Stimulated activated CD8-positive, alpha-beta memory T cell treated with anti-CD3 and anti-CD28 coated beads, Interleukin-4, amount 100 ng/mL, for 48 hours (primary cell): Measurements from ENCODE around the gene FBXW4.
A peak's percentile ranks its signal among the peaks of the same experiment; 100 is the strongest.

ENCODE experiments used
- DNase-seq: peaks from one replicate; pipeline ENCODE4 v3.0.0-alpha.2; 2020

FBXW4 gene

DNA sequence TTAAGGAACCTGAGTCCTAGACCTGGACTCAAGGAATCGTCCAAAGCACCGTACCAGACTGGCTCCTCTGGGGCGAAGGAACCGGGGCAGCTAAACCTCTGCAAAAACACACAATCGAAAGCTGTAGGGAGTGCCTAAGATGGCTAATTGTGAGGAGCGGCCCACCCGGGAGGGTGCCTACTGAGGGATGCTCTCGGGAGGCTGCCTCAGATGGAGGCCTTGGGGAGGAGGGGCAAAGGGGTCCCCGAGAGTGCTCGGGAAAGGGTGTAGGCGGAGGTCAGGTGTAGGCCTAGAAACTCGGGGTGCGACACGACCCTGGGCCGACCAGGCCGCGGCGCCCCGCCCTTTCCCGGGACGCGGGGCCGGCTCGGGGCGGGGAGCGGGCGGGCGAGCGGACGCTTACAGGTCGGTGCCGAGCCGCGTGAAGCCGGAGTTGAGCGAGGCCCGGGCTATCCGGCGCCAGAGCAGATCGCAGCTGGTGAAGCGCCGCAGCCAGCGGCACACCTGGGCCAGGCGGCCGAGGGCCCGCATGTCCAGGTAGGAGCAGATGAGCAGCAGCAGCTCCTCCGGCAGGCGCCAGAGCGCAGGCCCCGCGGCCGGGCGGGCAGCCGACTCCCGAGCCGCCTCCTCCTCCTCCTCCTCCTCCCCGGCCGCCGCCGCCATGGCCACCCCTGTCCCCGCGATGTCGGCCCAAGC, 844 bp downstream of the FBXW4 start:
- DNase-seq: peak; percentile 76

DNA sequence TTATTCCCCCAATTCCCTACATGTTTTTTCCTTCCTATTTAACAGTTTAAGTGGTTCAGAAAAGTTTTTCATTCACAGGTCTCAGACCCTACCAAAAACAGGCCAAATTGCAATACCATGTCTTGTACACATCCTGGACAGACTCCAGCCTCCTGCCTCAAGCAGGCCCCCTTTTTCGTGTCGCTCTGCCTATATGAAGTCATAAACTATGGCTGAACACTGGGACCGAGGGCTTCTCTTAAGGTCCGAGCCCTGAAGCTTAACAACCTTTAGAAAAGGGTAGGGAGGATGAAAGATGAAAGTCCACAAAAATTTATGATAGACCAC, 1.4 kb downstream of the FBXW4 start:
- peak; percentile 38 for DNase-seq

DNA sequence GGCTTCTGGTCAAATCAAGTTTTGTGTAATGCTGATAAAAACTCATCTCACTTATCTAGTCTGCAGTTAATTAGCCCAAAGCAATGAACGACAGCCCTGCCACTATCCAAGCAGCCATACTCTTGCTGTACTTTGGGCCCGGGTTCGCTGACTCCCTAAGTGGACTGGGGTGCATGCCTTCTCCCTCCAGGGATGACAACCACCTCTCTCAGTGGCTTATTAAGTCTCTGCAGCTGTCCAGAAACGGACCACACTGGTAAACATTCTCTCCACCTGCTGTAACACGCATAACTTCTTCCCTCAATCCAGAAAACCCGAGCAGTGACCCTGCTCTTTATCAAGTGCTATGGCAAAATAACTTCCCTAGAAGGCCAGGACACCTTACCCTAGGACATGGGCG, 3.9 kb downstream of the FBXW4 start:
- DNase-seq: no peak

DNA sequence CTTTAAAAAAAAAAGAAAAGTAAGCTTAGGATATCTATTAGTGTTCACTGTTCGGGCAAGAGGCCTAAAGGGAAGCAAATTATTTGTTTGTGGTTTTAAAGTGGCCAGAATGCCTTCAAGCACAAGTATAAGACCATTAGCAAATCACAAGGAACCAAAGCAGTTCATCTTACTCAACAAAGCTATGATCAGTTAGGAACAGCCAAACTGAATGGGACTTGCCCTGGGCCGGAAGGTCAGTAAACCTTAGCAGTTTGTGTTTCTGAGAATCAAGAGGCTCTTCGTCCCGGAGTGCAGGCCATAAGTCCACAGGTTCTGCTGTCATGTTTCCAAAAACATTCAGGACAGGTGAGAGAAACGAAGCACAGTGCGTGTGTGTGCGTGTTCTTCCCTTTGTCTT, 4.5 kb downstream of the FBXW4 start:
- no peak for DNase-seq

DNA sequence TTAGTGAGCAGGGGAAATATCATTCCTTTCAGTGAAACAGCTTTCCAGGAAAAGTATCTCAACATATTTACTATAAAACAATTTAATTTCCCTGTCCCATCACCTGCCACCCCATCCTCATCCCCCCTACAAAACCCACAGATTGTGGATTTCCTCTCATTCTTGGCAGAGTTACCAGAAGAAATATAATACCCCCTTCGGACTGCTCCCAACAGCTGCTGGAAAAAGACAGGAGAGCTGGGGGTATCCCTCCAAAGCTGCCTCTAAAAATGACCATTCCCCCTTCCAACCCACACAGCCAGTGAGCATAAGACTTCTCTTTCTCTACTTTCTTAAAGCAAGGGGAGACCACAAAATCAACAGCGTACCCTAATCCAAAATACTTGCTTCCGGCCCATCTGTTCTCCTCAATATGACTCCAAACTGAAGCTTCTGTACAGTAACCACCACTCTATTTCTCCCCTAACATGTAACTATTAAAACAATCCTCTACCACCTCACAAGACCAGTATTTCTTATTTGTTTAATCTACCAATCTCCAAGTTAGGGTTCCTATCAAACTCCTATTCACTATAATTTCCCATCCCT, 7.8 kb downstream of the FBXW4 start:
- DNase-seq: no peak

DNA sequence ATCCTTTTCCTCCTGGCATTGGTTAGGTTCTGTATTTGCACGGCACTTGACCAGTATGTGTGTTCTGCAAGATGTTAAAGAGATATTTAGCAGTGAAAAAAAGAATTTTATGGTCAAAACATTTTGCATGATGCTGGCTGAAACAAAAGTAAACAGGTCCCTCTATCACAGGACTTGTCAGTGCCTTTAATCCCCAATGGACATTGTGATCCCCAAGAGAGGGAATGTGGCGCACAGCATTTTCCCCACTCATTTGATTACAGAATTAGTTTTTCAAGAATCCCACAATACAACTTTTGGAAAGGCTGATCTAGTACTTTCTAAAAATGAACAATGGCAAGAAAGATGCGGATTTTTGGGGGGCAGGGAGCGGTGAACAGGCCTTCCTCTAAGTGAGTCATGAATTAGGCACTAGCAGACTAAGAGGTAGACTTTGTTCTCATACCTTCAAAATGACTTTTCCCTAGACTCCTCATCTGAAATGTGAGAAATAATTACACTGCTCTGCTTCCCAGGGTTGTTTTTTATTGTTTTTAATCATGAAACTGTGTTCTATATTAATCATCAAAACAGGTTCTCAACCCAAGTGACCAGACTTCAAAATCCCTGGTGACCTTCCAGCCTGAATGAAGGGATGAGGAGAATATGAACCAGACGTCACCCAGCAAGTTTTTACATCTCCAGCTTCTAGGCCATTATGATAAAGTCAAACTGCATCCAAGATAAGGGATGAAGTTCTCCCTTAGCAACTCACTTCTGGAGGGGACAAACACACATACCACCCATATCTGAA, 8.6 kb downstream of the FBXW4 start:
- no peak for DNase-seq

DNA sequence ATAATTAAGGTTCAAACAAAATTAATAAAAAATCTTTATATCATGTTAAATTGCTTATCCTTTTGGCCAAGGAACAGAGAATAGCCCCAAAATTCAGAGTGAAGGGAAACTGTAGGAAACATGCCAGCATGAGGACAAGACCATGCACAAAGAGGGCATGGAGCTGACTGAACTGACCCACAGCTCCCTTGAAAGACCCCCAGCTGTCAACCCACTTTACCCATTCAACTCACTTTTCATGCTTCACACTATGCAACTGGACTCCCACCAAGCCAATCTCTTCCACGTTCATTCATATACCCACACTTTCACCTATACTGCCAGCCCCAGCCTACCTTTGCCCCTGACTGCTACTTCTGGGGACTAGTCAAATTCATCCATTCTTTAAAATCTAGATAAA, 10.2 kb downstream of the FBXW4 start:
- DNase-seq: no peak

DNA sequence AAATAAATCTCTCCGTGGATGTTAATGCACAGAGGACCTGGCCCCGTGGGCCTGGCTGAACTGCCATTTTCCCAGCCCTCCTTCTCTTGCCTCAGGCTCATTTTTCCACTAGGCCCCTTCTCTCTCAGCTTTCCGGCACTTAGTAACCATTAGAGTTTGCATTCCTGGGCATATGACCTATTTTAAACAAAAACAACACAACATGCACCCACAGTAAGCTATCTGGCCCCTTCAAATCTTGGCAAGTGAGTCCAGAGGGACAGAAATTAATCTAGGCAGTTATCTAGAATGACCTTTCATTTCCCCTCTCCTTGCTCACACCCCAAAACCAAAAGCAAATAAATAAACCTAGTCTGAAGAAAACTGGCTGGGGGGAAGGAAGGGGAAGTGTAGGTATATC, 11.7 kb downstream of the FBXW4 start:
- no peak for DNase-seq

DNA sequence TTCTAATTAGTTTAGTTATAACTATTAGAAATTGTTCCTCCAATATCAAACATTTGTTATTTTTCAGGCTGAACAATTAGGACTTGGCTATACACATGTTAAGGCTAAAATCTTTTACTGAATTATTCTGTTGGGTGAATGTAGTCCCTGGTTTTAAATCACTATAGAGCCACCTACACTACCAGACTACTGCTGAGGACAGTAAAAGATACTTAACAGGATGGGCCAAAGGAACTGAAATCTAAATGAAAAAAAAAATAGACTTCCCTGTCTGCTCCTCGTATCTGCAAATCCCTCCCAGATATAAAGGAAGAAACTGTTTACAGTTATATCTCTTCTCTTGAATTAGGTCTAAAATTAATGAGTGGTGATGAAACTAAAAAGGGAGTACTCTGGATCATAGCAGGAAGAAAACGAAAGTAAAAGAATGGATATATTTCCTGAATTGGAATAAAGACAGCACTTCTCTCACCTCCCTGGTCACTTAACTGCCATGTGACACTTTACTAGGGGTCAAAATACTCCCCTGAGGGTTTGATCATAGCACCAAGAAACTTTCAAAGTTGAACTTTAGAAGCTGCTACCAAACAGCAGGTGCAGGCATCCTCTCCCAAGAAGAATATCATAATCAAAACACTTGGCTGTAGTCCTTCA, 12.7 kb downstream of the FBXW4 start:
- DNase-seq: no peak

DNA sequence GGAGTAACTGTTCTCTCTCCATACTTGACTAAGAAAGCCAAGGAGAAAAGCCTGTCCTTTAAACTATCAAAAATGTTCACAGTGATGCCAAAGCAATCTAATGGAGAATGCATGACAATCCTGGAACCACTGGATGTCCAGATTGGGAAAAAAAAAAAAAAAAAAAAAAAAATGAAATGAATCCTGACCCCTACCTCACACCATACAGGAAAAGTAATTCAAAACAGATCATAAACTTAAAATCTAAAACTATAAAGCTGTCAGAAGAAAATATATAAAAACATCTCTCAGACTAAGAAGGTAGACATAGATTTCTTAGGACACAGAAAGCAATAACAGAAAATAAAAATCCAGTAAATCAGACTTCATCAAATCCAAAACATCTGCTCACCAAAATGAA, 18.4 kb downstream of the FBXW4 start:
- no peak for DNase-seq

DNA sequence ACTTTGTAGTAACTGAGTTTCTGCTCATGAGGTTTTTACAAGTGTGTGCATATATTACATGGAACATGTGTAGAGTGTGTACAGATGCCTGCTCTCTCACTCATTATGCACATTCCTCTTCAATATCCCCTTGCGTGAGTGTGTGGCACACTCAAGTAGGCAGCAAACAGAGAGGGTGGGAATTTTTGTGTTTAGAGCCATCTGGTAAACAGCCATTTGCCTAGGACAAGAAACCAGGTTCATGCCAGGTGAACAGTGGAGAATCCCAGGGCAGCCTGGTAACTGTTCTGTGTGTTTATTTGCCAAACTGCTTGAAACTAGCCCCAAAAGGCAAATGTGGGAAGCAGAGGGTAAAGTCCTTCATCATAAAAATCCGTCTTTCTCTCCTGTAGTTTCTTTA, 19.9 kb downstream of the FBXW4 start:
- DNase-seq: no peak

DNA sequence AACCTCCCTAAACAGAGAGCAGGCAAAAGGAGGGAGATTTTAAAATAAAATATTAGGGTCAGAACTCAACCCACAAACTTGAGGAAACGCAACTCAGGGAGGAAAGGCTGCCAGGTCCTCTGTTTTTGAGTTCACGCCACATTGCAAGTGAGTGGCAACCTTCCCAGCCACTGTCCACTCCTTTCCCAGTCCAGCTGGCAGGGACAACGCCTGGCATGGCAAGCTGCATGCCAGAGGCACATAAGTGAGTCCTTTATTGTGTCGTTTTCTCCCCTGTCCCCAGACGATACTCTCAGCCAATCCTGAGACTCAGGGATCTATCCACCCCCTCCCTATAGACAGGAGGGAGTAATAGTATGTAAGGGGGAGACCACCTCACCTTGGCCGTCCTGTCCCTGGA, 22.4 kb downstream of the FBXW4 start:
- no peak for DNase-seq

DNA sequence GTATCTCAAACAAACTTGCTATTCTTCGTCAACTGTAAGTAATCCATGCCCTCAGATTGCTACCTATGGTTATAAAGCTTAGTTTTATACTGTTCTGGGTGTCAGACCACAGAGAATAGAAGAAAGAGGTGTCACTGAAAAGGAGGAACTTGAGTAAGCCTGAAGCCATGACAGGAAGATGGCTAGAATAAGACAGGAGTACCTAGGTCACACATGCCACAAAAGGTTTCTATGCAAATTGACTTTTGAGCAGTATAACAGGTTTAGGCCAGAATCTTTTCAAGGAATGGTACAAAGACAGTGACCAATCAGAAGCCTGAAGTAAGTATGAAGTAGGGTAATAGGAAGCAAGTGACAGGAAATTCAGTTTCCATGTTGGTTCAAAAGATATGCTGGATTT, 23.5 kb downstream of the FBXW4 start:
- DNase-seq: no peak

DNA sequence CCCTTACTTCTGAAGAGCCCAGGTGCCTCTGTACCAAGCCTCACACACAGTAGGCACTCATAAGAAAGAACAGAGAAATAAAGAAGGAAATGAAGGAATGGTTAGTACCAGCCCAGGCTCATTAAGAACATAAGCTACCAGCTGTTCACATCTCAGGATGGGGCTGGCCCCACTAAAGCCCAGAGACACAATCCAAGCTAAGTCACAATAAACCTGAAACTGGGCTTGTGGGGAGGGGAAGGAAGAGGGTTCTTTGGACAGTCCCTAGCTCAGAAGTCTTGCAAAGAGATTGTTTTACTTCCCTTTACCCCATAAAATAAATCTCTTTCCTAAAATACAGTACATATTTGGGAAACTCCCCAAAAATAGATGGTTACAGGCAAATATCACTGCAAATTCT, 24.3 kb downstream of the FBXW4 start:
- no peak for DNase-seq

DNA sequence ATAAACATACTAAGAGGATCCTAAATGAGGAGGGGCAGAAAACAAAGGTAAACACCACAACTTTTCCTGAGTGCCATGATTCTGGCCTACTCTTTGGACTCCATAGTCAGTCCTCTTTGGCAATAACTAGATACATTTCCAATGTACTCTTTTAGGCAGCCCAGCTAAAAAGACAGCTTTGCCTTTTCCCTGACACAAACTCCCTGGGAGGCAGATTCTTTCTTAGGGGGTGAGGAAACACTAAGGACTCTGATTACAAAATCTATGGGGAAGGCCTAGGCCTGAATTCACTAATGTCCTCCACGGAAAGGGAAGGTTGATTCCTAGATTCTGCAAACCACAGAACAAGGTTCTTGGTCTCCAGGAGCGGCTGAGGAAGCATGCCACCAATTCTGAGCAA, 25.8 kb downstream of the FBXW4 start:
- DNase-seq: no peak

DNA sequence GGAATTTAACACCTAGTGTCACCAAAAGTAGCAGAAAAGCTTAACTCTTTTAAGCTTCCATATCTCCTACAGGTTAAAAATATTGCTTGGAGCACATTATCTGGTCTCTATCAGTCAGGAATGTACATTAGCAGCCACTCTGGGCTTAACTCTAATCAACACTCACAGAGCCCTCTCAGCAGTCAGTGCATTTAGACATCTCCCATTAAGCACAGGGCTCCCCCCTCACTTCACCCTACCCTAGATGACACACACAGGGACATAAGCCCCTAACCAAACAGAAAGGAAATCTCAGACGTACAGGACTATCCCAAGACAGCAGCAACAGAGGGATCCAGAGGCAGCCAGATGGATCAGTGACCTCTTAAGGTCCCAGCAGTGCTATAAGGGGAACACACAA, 26.4 kb downstream of the FBXW4 start:
- no peak for DNase-seq

DNA sequence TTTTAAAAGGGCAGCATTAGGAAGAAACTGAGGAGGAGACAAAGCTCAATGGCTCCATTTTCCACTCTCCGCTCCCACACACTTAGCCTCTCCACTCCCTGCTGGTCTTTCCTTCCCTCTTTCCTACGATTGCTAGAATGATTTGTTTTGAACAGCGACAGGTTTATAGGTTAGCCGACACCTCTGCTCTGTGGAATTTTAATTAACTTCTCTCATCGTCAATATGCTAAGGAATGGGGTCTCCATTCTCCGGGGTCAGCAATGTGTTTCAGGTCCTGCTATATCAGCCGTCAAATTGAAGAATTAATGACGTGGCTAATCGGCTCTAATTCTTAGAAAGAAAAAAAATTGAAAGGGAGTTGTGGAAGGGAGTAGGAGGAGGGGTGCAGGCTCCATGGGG, 28.9 kb downstream of the FBXW4 start:
- no peak for DNase-seq

DNA sequence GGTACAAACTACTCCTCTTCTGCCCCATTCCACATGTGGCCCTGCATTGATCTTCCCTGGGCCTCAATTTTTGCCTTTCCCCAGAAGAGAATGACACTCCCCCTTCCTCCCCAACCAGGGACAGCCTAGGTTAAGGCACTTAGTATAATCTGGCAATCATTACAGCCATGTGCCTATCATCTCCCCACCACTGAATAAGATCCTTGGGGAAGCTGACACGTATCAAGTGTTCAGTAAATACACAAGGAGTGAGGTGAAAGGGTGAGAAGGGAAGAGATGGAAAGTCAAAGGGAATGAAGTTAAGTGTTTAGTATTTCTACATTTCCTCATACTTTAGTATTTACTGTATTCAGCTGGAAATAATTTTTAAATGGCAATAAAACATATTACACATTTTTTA, 31.9 kb downstream of the FBXW4 start:
- DNase-seq: no peak

DNA sequence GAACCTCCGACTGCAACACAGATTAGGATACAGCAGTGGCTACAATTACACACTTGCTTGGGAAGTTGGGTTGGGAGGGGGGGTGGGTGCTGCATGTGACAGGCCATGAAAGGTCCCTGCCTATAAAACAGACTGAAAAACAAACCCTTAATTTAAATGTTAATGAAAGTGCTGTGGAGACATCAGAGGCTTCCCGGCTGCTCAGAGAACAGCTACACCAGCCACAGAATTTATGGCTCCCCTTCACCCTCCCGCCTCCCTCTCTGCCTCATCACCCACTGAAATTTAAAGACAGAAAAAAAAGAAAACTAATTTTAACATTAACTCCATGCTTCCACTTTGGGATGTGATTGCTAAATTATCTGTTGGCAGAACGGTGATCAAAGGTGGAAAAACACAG, 34.7 kb downstream of the FBXW4 start:
- no peak for DNase-seq

DNA sequence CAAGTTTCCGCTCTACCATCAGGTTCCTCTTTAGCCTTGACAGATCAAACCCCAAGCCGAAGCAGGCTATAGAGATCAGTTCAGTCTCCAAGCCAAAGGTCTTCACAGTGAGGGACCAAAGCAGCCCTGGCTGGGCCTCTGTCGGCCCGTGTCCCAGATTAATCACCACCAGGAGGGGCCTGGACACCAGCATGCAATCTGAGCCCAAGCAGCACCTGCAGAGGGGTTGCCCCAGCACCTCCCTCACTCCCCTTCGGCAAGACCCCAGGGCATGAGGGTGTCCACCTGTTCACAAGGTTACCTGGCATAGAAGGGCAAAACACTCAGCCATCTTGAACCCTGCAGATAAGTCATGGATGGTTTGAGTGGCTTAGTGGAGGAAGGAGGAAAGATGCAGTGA, 36.0 kb downstream of the FBXW4 start:
- DNase-seq: no peak

DNA sequence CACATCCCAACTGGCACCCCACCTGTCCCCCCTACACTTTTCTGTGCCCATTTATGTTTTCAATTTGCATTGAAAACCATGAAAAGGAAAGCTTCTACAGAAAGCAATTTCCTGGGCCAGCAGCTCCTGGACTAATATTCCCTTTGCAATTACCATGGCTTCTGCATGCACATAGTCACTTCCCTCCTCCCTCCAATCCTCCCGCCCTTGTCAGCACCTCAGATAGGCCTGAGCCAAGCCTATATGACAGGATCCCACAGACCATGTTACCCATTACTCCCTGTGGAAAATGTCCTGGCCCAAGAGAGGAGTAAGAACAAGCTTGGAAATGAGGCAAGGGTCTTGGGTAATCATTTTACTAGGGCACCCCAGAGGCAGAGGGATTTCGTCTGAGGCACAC, 38.1 kb downstream of the FBXW4 start:
- no peak for DNase-seq

DNA sequence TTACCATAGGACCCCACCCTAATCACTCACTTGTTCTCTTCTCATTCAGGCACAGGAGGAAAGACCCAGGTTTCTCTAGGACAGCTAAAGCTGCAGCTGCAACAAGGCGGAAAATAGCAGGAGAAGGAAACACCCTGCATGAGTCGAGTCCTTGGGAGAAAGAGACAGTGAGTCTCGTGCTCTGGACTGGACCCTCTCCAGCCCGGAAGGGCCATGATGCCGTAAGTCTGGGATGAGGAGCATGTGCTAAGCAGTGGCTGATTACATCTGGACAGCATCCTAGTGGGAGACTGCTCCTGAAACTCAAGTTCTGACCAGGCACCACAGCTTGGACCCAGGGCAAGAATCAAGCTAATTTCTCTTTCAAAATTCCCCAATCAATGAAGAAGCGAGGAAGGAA, 39.4 kb downstream of the FBXW4 start:
- DNase-seq: no peak

DNA sequence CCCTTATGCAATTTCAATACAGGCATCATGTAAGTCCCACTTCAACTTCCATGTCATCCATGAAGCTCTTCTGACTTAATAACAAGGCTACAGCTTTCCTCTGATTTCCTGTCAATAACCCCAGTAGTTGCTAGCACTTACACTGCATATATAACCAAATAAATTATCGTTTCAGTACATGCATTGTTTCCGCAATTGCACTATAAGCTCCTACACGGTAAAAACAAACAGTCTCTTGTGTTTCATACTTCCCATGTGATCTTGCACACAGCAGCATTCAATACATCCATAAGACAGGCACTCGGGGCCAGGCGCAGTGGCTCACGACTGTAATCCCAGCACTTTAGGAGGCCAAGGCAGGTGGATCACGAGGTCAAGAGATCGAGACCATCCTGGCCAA, 41.4 kb downstream of the FBXW4 start:
- DNase-seq: no peak

DNA sequence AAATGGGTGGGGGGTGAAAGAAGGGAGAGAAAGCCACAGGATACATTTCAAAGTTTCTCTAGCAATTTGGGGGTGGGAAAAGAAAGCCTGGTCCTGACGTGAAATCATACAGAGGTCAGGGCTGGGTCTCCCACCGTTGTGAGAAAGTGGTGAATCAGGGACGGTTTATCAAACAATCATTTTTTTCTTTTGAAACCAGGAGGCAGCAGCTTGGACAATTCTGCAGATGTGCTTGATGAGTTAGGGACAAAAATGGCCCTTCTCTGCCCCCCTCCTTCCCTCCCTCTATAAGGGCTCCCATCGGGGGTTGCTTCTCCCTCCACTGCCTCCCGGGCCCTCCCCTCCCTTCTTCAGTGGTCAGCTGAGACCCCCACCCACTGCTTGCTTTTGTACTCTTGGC, 43.6 kb downstream of the FBXW4 start:
- no peak for DNase-seq
